ENCODE data around the gene FSHR.

DNA sequence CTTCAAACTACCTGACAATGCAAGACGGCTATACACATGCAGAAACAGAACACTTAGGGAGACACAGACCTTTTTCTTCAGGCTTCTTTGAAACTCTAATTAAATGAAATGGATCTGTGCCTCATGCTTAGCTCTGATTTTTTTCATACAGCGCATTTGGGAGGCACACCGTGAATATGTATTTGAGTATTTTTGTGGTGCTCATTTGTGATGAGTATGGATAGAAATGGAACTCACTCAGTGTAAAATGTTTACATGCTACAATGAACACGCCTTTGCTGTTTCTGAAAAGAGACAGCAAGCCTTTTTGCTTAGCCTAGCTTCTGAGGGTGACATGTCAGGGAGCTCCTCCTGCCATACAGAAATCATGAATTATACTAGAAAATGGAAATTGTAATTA, 113.3 kb downstream of the FSHR start:
- TF ChIP-seq, protein P1, sequence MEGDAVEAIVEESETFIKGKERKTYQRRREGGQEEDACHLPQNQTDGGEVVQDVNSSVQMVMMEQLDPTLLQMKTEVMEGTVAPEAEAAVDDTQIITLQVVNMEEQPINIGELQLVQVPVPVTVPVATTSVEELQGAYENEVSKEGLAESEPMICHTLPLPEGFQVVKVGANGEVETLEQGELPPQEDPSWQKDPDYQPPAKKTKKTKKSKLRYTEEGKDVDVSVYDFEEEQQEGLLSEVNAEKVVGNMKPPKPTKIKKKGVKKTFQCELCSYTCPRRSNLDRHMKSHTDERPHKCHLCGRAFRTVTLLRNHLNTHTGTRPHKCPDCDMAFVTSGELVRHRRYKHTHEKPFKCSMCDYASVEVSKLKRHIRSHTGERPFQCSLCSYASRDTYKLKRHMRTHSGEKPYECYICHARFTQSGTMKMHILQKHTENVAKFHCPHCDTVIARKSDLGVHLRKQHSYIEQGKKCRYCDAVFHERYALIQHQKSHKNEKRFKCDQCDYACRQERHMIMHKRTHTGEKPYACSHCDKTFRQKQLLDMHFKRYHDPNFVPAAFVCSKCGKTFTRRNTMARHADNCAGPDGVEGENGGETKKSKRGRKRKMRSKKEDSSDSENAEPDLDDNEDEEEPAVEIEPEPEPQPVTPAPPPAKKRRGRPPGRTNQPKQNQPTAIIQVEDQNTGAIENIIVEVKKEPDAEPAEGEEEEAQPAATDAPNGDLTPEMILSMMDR (conservative IDR thresholded peaks at IDR 0.05), result no peak
- TF ChIP-seq EZH2 (IDR thresholded peaks at IDR 0.05; ENCODE audit: low read depth), result no peak

Measured in PC-9 (cell line).